Fibroblast of mammary gland (primary cell): ENCODE results near the gene SLF1.
"Not testable (repeated sequence)": the region's sequence is repeated elsewhere in the genome, so short reads cannot be mapped to it uniquely, and the experiment has no call there.

Experiments
- DNase-seq: peaks from one replicate; pipeline ENCODE4 v3.0.0-alpha.2; 2010; ENCODE audit warnings: low read depth
- H3K4me3 ChIP-seq: 2 replicates; pipeline ENCODE4 v1.5.1; 2011; ENCODE audit warnings: low read depth, mild to moderate bottlenecking, low read length, moderate library complexity; ENCODE audit not compliant: control insufficient read depth
- TF ChIP-seq, protein P1 (sequence below): conservative IDR thresholded peaks from 2 replicates; pipeline ENCODE4 v1.5.1; 2011; ENCODE audit warnings: low read depth, low read length, inconsistent platforms; ENCODE audit not compliant: control insufficient read depth, insufficient read depth

SLF1 gene

DNA sequence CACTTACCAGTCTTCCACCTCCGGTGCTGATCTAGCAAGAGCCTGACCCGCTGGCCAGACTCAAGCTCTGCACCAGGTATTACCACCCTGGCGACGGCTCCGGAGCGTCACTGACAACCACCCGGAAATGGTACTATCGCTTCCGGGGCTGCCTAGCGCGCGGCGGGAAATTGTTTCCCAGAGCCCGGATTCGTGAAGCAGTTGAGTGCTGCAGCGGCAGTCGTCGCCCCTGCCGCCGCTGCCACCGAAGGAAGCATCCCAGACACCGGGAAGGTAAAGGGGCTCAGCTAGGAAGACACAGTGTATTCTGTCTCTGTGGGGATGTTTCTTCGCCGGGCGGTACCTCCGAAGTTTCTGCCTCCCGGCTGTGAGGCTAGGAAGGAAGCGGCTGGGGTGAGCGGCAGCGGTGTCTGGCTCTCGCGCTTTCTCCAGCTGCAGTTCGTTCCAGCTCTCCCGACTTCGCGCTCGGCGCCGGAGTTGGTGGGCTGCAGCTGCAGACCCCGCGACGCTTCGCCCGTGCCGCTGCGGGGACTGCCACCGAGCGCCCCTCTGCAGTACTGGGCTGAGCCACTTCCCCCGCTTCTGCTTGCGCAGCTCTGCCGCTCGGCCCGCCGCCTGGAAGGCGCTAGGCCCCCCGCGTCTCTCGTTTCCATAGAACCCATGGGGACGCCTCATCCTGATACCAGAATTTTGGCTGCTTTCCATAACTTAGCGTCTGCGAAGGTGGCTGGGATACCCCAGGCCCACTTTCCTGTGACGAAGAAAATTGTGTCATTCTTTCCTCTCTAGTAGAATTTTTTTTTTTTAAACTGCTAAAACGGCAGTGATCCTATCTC, at the start of gene SLF1, which contains the start of gene KIAA0825:
SLF1 (plus strand) TSS at position 177 of the 836 bp plus-strand sequence. CDS start 10,142 bp downstream, outside the sequence.
KIAA0825 (minus strand) TSS at position 112 of the 836 bp plus-strand sequence. CDS start 81,478 bp downstream, outside the sequence.
- TF ChIP-seq, protein P1, sequence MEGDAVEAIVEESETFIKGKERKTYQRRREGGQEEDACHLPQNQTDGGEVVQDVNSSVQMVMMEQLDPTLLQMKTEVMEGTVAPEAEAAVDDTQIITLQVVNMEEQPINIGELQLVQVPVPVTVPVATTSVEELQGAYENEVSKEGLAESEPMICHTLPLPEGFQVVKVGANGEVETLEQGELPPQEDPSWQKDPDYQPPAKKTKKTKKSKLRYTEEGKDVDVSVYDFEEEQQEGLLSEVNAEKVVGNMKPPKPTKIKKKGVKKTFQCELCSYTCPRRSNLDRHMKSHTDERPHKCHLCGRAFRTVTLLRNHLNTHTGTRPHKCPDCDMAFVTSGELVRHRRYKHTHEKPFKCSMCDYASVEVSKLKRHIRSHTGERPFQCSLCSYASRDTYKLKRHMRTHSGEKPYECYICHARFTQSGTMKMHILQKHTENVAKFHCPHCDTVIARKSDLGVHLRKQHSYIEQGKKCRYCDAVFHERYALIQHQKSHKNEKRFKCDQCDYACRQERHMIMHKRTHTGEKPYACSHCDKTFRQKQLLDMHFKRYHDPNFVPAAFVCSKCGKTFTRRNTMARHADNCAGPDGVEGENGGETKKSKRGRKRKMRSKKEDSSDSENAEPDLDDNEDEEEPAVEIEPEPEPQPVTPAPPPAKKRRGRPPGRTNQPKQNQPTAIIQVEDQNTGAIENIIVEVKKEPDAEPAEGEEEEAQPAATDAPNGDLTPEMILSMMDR, result no peak
- peak within 1 kb of the TSS; percentile 82 for H3K4me3 ChIP-seq
- DNase-seq, result peak; percentile 85

DNA sequence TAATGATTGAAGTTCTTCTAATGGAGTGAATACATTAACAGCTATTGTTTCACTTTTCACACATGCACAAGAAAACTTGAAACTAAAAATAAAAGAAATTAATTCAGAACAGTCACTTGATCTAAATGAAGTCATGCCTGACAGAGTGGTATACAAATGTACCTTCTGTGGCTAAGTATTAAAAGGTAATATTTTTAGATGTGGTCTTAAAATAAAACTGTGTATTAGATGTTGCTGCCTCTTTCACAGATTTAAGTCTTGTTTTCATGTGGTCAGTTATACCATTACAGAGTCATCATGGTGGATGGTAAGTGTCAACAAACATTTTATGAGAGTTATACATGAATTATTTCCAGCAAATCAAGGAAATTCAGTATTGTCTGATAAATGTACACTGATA, 47.1 kb upstream of the SLF1 start:
- H3K4me3 ChIP-seq, result no peak overlapping the region
- no peak for DNase-seq
- TF ChIP-seq, protein P1, result no peak

DNA sequence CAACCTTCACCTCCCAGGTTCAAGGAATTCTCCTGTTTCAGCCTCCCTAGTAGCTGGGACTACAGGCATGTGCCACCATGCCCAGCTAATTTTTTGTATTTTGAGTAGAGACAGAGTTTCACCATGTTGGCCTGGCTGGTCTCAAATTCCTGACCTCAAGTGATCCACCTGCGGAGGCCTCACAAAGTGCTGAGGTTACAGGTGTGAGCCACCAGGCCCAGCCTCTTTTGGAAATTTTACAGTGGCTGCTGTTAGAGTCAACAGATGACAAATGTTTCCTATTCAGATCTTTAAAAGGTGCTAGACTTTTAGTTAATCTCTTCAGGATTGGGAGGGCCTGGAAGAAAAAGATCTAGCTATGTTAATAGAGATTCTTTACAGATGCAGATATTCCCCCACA, 45.1 kb upstream of the SLF1 start:
- H3K4me3 ChIP-seq, DNase-seq: not testable (repeated sequence)

DNA sequence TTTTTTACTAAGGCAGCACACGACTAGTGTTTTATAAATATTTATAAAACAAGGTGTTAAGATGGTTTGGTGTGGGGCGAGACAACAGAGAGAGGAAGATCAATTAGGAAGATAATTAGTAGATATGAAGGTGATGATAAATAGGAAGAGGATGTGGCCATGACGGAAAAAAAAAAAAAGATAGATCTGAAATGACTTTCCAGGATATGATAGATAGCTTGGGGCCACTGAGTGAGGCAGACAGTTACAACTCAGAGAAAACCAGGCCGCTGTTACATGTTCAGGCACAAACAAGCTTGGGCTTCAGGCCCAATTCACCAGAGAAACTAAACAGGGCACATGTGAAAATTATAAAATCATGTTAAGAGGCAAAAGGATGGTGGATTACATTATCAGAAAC, 43.3 kb upstream of the SLF1 start:
- DNase-seq, result no peak
- no peak overlapping the region for H3K4me3 ChIP-seq
- TF ChIP-seq, protein P1, result no peak

DNA sequence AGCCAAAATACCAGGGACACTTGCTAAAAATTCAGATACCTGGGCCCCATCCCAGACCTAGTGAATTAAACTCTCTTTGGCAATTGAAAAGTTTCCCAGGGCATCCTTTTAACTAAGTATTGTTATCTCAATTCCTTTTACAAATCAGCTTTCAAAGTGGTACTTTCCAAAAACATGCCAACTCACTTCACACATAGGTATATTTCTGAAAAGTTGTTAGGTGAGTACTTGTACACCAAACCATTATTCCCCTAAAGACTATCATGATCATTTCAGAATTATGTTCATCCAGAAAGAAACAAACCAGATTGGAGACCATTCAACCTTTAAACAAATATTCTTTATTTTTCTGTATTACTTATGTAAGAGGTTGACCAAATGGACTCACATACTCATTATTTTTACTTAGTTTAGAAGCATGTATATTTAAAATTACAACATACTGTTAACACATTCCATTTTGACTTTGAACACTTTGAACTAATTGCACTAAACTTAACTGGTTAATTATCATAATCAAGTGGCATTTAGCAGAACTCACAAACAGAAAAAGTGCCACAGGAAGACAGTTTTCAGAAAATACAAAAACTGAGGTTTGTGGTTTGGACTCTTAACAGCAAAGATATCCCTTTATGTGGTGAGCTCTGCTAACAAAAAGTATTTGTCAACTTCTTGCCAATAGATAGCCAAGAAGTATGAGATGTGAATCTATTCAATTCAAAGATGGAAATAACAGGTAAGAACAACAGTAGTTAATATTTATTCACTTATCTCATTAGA, 40.8 kb upstream of the SLF1 start:
- no peak for DNase-seq
- no peak overlapping the region for H3K4me3 ChIP-seq
- TF ChIP-seq, protein P1, result no peak

DNA sequence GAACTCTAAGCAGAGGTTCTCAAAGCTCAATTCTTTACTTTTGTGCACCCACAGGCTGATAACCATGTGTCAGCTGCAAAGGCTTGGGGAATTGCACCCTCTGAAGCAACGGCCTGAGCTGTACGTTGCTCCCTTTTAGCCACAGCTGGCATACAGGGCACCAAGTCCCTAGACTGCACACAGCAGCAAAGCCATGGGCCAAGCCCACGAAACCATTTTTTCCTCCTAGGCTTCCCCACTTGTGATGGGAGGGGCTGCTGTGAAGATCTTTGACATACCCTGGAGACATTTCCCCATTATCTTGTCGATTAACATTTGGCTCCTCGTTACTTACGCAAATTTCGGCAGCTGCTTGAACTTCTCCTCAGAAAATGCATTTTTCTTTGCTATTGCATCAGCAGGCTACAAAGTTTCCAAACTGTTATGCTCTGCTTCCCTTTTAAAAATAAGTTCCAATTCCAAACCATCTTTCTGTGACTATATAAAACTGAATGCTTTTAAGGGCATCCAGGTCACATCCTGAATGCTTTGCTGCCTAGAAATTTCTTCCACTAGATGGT, 23.1 kb upstream of the SLF1 start:
- TF ChIP-seq, protein P1, result no peak
- H3K4me3 ChIP-seq, result no peak overlapping the region
- no peak for DNase-seq
